Measurements from ENCODE around the gene ACSF3. TPM values are rescaled to one million over a fixed set of nuclear protein-coding genes. Genes with fewer than 3 reads are reported as not detected.
A peak's percentile ranks its signal among the peaks of the same experiment; 100 is the strongest.
"Not testable (repeated sequence)": the region's sequence is repeated elsewhere in the genome, so short reads cannot be mapped to it uniquely, and the experiment has no call there.

The ACSF3 gene
- total and polyA plus RNA-seq, 2 donors (not counting 1 experiment from before 2014, with no cell fraction given), result 45.2 to 113 TPM

GRCh38 chr16:89164436-89164835 lies 70.8 kb downstream of the ACSF3 start:
- 97% methylated on average over 12 of the region's 15 CpGs for WGBS (ENCODE audit: insufficient coverage)
- H3K4me2 ChIP-seq (replicated peaks; ENCODE audit: low read depth, low read length, poor library complexity, severe bottlenecking), result no peak overlapping the region
- H3K36me3 ChIP-seq (replicated peaks in 1 of 2; ENCODE audit: control extremely low read depth in 1 of 2, control insufficient read depth in 1 of 2, extremely low read depth in 1 of 2, insufficient read depth in 2 of 2, low read length in 1 of 2), result no peaks in the 10 kb centered on the region
- H2AFZ ChIP-seq (ENCODE audit: insufficient read depth, low read depth, low read length, poor library complexity, severe bottlenecking), result no peak overlapping the region
- no peak for TF ChIP-seq CTCF (IDR thresholded peaks at IDR 0.05)
- no peak for TF ChIP-seq EZH2 (IDR thresholded peaks at IDR 0.05; ENCODE audit: borderline replicate concordance, insufficient read depth, low read depth, low read length, poor library complexity, severe bottlenecking)
- H3K4me3 Mint-ChIP-seq, result no peak overlapping the region
- DNase-seq (no peak), ATAC-seq (ENCODE audit: low read depth) (no peak)
- peaks cover 0 to 4% (median 0%) of the 10 kb centered on the region in 3 donors for H3K9me3 ChIP-seq (ENCODE audit: control extremely low read depth in 1 of 3, control insufficient read depth in 2 of 3, insufficient read depth in 1 of 3, low read length in 2 of 3)
- intact Hi-C loops (cut with micrococcal nuclease), result no loop called here
- H4K20me1 ChIP-seq (ENCODE audit: control insufficient read depth, insufficient read depth, low read length, poor library complexity, severe bottlenecking), result peaks cover 22% of the 10 kb centered on the region
- POLR2A ChIA-PET, result no interaction called here
- H3K9ac ChIP-seq (ENCODE audit: low read length), result no peak overlapping the region
- H3K9me3 Mint-ChIP-seq (ENCODE audit: insufficient read depth), result no peaks in the 10 kb centered on the region
- H3K4me1 ChIP-seq (ENCODE audit: control insufficient read depth in 2 of 2, insufficient read depth in 2 of 2, low read length in 2 of 2), result peaks cover 12 to 27% of the 10 kb centered on the region in 2 donors
- peaks cover 0 to 15% (median 7%) of the 10 kb centered on the region in 4 experiments for H3K27me3 ChIP-seq (replicated peaks in 1 of 4; ENCODE audit: control extremely low read depth in 1 of 4, control insufficient read depth in 3 of 4, insufficient read depth in 4 of 4, low read length in 3 of 4)
- CTCF ChIA-PET, result interaction anchor here (1.2 to 1.7 kb wide), 2 partner anchors 222 to 427 kb away, joined by 4 to 8 read pairs; no protein-coding TSS in a partner anchor
- H3K27ac Mint-ChIP-seq, result no peak overlapping the region
- peaks cover 6% of the 10 kb centered on the region for H3K79me2 ChIP-seq (ENCODE audit: control insufficient read depth, insufficient read depth, low read length)
- no peak overlapping the region for H3K4me3 ChIP-seq (ENCODE audit: control extremely low read depth in 1 of 5, extremely low read depth in 1 of 5, insufficient read depth in 1 of 5, low read depth in 2 of 5, low read length in 4 of 5)
- H3K27me3 Mint-ChIP-seq, result peaks cover 4% of the 10 kb centered on the region
- H3K27ac ChIP-seq (ENCODE audit: low read length in 2 of 2), result no peak overlapping the region
- peaks cover 11% of the 10 kb centered on the region for H3K4me1 Mint-ChIP-seq

- Histone ChIP-seq H3K36me3 (replicated peaks in 1 of 2; ENCODE audit: control extremely low read depth in 1 of 2, control insufficient read depth in 1 of 2, extremely low read depth in 1 of 2, insufficient read depth in 2 of 2, low read length in 1 of 2) (no peaks in the 10 kb centered on the region), H3K79me2 (ENCODE audit: control insufficient read depth, insufficient read depth, low read length) (peaks cover 6% of the 10 kb centered on the region), H3K4me3 (ENCODE audit: control extremely low read depth in 1 of 5, extremely low read depth in 1 of 5, insufficient read depth in 1 of 5, low read depth in 2 of 5, low read length in 4 of 5) (no peak overlapping the region), H3K4me2 (replicated peaks; ENCODE audit: low read depth, low read length, poor library complexity, severe bottlenecking) (no peak overlapping the region), H4K20me1 (ENCODE audit: control insufficient read depth, insufficient read depth, low read length, poor library complexity, severe bottlenecking) (peaks cover 27% of the 10 kb centered on the region), H3K9ac (ENCODE audit: low read length) (no peak overlapping the region), H2AFZ (ENCODE audit: insufficient read depth, low read depth, low read length, poor library complexity, severe bottlenecking) (no peak overlapping the region), H3K4me1 (ENCODE audit: control insufficient read depth in 2 of 2, insufficient read depth in 2 of 2, low read length in 2 of 2) (peaks cover 16 to 32% of the 10 kb centered on the region in 2 donors), H3K27me3 (replicated peaks in 1 of 4; ENCODE audit: control extremely low read depth in 1 of 4, control insufficient read depth in 3 of 4, insufficient read depth in 4 of 4, low read length in 3 of 4) (peaks cover 0 to 22% (median 10%) of the 10 kb centered on the region in 4 experiments), H3K27ac (ENCODE audit: low read length in 2 of 2) (no peak overlapping the region), H3K9me3 (ENCODE audit: control extremely low read depth in 1 of 3, control insufficient read depth in 2 of 3, insufficient read depth in 1 of 3, low read length in 2 of 3) (peaks cover 0 to 4% (median 0%) of the 10 kb centered on the region in 3 donors)
- ChIA-PET CTCF (interaction anchor here (1.2 to 1.7 kb wide), 2 partner anchors 222 to 428 kb away, joined by 4 to 8 read pairs; no protein-coding TSS in a partner anchor), POLR2A (no interaction called here)
- Mint-ChIP-seq H3K4me1 (peaks cover 11% of the 10 kb centered on the region), H3K9me3 (ENCODE audit: insufficient read depth) (no peaks in the 10 kb centered on the region), H3K27ac (peak overlapping the region; percentile 37), H3K27me3 (peaks cover 4% of the 10 kb centered on the region), H3K4me3 (no peak overlapping the region)
- intact Hi-C loops (cut with micrococcal nuclease), result no loop called here
- 98% methylated on average over 12 of the region's 20 CpGs for WGBS (ENCODE audit: insufficient coverage)
- ATAC-seq (ENCODE audit: low read depth) (no peak), DNase-seq (no peak)
- TF ChIP-seq CTCF (IDR thresholded peaks at IDR 0.05), result no peak
- TF ChIP-seq EZH2 (IDR thresholded peaks at IDR 0.05; ENCODE audit: borderline replicate concordance, insufficient read depth, low read depth, low read length, poor library complexity, severe bottlenecking), result no peak
These were observed 71.4 kb downstream of the ACSF3 start for GRCh38 chr16:89164847-89165680.

- POLR2A ChIA-PET; H3K4me3 ChIP-seq (ENCODE audit: control extremely low read depth in 1 of 5, extremely low read depth in 1 of 5, insufficient read depth in 1 of 5, low read depth in 2 of 5, low read length in 4 of 5); H3K9me3 Mint-ChIP-seq (ENCODE audit: insufficient read depth); H3K9me3 ChIP-seq (ENCODE audit: control extremely low read depth in 1 of 3, control insufficient read depth in 2 of 3, insufficient read depth in 1 of 3, low read length in 2 of 3); H3K27ac ChIP-seq (ENCODE audit: low read length in 2 of 2); H2AFZ ChIP-seq (ENCODE audit: insufficient read depth, low read depth, low read length, poor library complexity, severe bottlenecking); DNase-seq; H3K4me3 Mint-ChIP-seq; intact Hi-C loops (cut with micrococcal nuclease); H3K36me3 ChIP-seq (replicated peaks in 1 of 2; ENCODE audit: control extremely low read depth in 1 of 2, control insufficient read depth in 1 of 2, extremely low read depth in 1 of 2, insufficient read depth in 2 of 2, low read length in 1 of 2); H3K9ac ChIP-seq (ENCODE audit: low read length); H3K79me2 ChIP-seq (ENCODE audit: control insufficient read depth, insufficient read depth, low read length); ATAC-seq (ENCODE audit: low read depth); CTCF ChIA-PET; H3K27me3 Mint-ChIP-seq; H3K4me2 ChIP-seq (replicated peaks; ENCODE audit: low read depth, low read length, poor library complexity, severe bottlenecking): not testable (repeated sequence)
- Mint-ChIP-seq H3K4me1 (peaks cover 16% of the 10 kb centered on the region), H3K27ac (peak overlapping the region; percentile 37)
- WGBS (ENCODE audit: insufficient coverage), result 87% methylated on average over 3 of the region's 10 CpGs
- H3K4me1 ChIP-seq (ENCODE audit: control insufficient read depth in 2 of 2, insufficient read depth in 2 of 2, low read length in 2 of 2), result peaks cover 22 to 38% of the 10 kb centered on the region in 2 donors
- peaks cover 33% of the 10 kb centered on the region for H4K20me1 ChIP-seq (ENCODE audit: control insufficient read depth, insufficient read depth, low read length, poor library complexity, severe bottlenecking)
- peaks cover 0 to 27% (median 12%) of the 10 kb centered on the region in 4 experiments for H3K27me3 ChIP-seq (replicated peaks in 1 of 4; ENCODE audit: control extremely low read depth in 1 of 4, control insufficient read depth in 3 of 4, insufficient read depth in 4 of 4, low read length in 3 of 4)
These were observed 72.0 kb downstream of the ACSF3 start for GRCh38 chr16:89165681-89165979.

Measured in B cell (primary cell).